ENCODE results near the gene LDLRAP1. TPM values are rescaled to one million over a fixed set of nuclear protein-coding genes. Genes with fewer than 3 reads are reported as not detected.

The LDLRAP1 gene
- total and polyA plus RNA-seq, 4 donors: 5.2 to 17.8 (median 13.3) TPM

DNA sequence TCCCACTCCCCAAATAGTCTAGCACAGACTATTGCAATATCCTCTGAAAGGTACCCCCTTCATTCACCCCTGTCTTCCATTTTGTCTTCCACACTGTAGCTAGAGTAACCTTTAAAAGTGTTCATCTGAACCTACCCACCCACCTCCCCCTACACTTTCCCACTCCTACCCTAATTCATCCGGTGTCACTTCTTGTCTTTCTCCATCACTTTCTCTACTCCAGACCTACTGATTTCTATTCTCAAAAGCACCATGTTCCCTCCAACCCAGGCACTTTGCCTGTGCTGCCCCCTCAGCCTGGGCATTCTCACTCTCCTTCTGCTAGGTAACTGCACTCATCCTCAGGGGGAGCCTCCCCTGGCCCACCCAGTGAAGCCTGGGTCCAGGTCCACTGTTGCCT, 68.4 kb downstream of the LDLRAP1 start:
- WGBS: 97% methylated on average over 1 of the region's 1 CpG

GRCh38 chr1:25612421-25612820, 69.0 kb downstream of the LDLRAP1 start:
- H3K9me3 ChIP-seq (ENCODE audit: control insufficient read depth in 4 of 4, low read length in 3 of 4): no peaks in the 10 kb centered on the region
- H3K27ac ChIP-seq (ENCODE audit: low read depth in 1 of 2, low read length in 2 of 2): no peak overlapping the region
- H3K36me3 ChIP-seq (ENCODE audit: control insufficient read depth in 4 of 4, insufficient read depth in 3 of 4, low read depth in 1 of 4, low read length in 3 of 4): no peaks in the 10 kb centered on the region
- peaks cover under 1 to 23% (median 15%) of the 10 kb centered on the region in 4 donors for H3K4me1 ChIP-seq (ENCODE audit: control insufficient read depth in 4 of 4, insufficient read depth in 4 of 4, low read length in 3 of 4)
- no peak overlapping the region for H3K9ac ChIP-seq (ENCODE audit: low read depth in 1 of 2, low read length in 2 of 2)
- DNase-seq (ENCODE audit: low spot score): no peak
- no peaks in the 10 kb centered on the region for H3K27me3 ChIP-seq (ENCODE audit: control insufficient read depth in 4 of 4, insufficient read depth in 4 of 4, low read length in 3 of 4)
- no peak overlapping the region for H3K4me3 ChIP-seq (ENCODE audit: low read depth in 1 of 3, low read length in 3 of 3)
- WGBS: 93% methylated on average over 3 of the region's 3 CpGs
- TF ChIP-seq FOXA2 (IDR thresholded peaks at IDR 0.05) (no peak), RAD21 (IDR thresholded peaks at IDR 0.05) (no peak), YY1 (IDR thresholded peaks at IDR 0.05) (no peak), GABPA (IDR thresholded peaks at IDR 0.05 in 1 of 2, conservative IDR thresholded peaks at IDR 0.05 in 1 of 2) (no peak), RXRA (IDR thresholded peaks at IDR 0.05) (no peak)
- TF ChIP-seq, protein P1, sequence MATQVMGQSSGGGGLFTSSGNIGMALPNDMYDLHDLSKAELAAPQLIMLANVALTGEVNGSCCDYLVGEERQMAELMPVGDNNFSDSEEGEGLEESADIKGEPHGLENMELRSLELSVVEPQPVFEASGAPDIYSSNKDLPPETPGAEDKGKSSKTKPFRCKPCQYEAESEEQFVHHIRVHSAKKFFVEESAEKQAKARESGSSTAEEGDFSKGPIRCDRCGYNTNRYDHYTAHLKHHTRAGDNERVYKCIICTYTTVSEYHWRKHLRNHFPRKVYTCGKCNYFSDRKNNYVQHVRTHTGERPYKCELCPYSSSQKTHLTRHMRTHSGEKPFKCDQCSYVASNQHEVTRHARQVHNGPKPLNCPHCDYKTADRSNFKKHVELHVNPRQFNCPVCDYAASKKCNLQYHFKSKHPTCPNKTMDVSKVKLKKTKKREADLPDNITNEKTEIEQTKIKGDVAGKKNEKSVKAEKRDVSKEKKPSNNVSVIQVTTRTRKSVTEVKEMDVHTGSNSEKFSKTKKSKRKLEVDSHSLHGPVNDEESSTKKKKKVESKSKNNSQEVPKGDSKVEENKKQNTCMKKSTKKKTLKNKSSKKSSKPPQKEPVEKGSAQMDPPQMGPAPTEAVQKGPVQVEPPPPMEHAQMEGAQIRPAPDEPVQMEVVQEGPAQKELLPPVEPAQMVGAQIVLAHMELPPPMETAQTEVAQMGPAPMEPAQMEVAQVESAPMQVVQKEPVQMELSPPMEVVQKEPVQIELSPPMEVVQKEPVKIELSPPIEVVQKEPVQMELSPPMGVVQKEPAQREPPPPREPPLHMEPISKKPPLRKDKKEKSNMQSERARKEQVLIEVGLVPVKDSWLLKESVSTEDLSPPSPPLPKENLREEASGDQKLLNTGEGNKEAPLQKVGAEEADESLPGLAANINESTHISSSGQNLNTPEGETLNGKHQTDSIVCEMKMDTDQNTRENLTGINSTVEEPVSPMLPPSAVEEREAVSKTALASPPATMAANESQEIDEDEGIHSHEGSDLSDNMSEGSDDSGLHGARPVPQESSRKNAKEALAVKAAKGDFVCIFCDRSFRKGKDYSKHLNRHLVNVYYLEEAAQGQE (IDR thresholded peaks at IDR 0.05): no peak

More for the DNA sequence above, 68.4 kb downstream of the LDLRAP1 start:
- no peak overlapping the region for H3K27ac ChIP-seq (ENCODE audit: low read depth in 1 of 2, low read length in 2 of 2)
- no peak overlapping the region for H3K4me3 ChIP-seq (ENCODE audit: low read depth in 1 of 3, low read length in 3 of 3)
- TF ChIP-seq TAF1 (conservative IDR thresholded peaks at IDR 0.05) (no peak), GABPA (IDR thresholded peaks at IDR 0.05 in 1 of 2, conservative IDR thresholded peaks at IDR 0.05 in 1 of 2) (no peak), EGR1 (IDR thresholded peaks at IDR 0.05; ENCODE audit: low read depth in 2 of 2) (no peak), RAD21 (IDR thresholded peaks at IDR 0.05) (no peak), SP1 (IDR thresholded peaks at IDR 0.05) (no peak), FOXA2 (IDR thresholded peaks at IDR 0.05) (no peak), YY1 (IDR thresholded peaks at IDR 0.05) (no peak), RXRA (IDR thresholded peaks at IDR 0.05) (no peak)
- H3K4me1 ChIP-seq (ENCODE audit: control insufficient read depth in 4 of 4, insufficient read depth in 4 of 4, low read length in 3 of 4): peaks cover 0 to 23% (median 15%) of the 10 kb centered on the region in 4 donors
- H3K9me3 ChIP-seq (ENCODE audit: control insufficient read depth in 4 of 4, low read length in 3 of 4): no peaks in the 10 kb centered on the region
- H3K27me3 ChIP-seq (ENCODE audit: control insufficient read depth in 4 of 4, insufficient read depth in 4 of 4, low read length in 3 of 4): no peaks in the 10 kb centered on the region
- H3K9ac ChIP-seq (ENCODE audit: low read depth in 1 of 2, low read length in 2 of 2): no peak overlapping the region
- H3K36me3 ChIP-seq (ENCODE audit: control insufficient read depth in 4 of 4, insufficient read depth in 3 of 4, low read depth in 1 of 4, low read length in 3 of 4): no peaks in the 10 kb centered on the region
- DNase-seq (ENCODE audit: low spot score): no peak

DNA sequence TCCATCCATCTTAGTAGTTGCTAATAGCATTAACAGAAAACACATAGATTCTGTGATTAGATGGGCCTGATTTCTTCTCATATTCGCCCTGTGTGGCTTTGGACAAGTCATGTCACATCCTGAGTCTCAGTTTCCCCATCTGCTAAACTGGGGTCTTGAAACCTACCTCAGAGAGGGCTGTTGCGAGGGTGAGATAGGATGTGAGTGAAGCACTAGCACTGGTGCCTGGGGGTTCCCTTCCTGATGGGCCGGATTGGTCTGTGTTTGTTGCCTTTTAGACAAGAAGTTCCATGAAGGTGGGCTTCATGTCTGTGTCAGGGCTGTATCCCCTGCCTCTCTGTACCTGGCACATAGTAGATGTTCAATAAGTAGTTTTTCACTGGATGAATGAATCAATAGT, 69.7 kb downstream of the LDLRAP1 start:
- 94% methylated on average over 3 of the region's 3 CpGs for WGBS
- Histone ChIP-seq H3K4me3 (ENCODE audit: low read depth in 1 of 3, low read length in 3 of 3) (no peak overlapping the region), H3K4me1 (ENCODE audit: control insufficient read depth in 4 of 4, insufficient read depth in 4 of 4, low read length in 3 of 4) (peaks cover 7 to 28% (median 15%) of the 10 kb centered on the region in 4 donors), H3K9ac (ENCODE audit: low read depth in 1 of 2, low read length in 2 of 2) (no peak overlapping the region), H3K27ac (ENCODE audit: low read depth in 1 of 2, low read length in 2 of 2) (no peak overlapping the region), H3K9me3 (ENCODE audit: control insufficient read depth in 4 of 4, low read length in 3 of 4) (no peaks in the 10 kb centered on the region), H3K36me3 (ENCODE audit: control insufficient read depth in 4 of 4, insufficient read depth in 3 of 4, low read depth in 1 of 4, low read length in 3 of 4) (no peaks in the 10 kb centered on the region), H3K27me3 (ENCODE audit: control insufficient read depth in 4 of 4, insufficient read depth in 4 of 4, low read length in 3 of 4) (no peaks in the 10 kb centered on the region)
- no peak for DNase-seq (ENCODE audit: low spot score)
- TF ChIP-seq FOXA1 (IDR thresholded peaks at IDR 0.05): no peak
- TF ChIP-seq RXRA (IDR thresholded peaks at IDR 0.05): no peak
- TF ChIP-seq GABPA (IDR thresholded peaks at IDR 0.05 in 1 of 2, conservative IDR thresholded peaks at IDR 0.05 in 1 of 2): no peak
- no peak for TF ChIP-seq NR2F2 (IDR thresholded peaks at IDR 0.05)
- TF ChIP-seq RAD21 (IDR thresholded peaks at IDR 0.05): no peak
- no peak for TF ChIP-seq MAX (IDR thresholded peaks at IDR 0.05)
- no peak for TF ChIP-seq JUND (IDR thresholded peaks at IDR 0.05)
- TF ChIP-seq, protein P1 (IDR thresholded peaks at IDR 0.05): no peak
- no peak for TF ChIP-seq YY1 (IDR thresholded peaks at IDR 0.05)
- no peak for TF ChIP-seq SP1 (IDR thresholded peaks at IDR 0.05)
- no peak for TF ChIP-seq ATF3 (IDR thresholded peaks at IDR 0.05)
- TF ChIP-seq TAF1 (conservative IDR thresholded peaks at IDR 0.05): no peak
- no peak for TF ChIP-seq FOXA2 (IDR thresholded peaks at IDR 0.05)
- TF ChIP-seq, protein P2, sequence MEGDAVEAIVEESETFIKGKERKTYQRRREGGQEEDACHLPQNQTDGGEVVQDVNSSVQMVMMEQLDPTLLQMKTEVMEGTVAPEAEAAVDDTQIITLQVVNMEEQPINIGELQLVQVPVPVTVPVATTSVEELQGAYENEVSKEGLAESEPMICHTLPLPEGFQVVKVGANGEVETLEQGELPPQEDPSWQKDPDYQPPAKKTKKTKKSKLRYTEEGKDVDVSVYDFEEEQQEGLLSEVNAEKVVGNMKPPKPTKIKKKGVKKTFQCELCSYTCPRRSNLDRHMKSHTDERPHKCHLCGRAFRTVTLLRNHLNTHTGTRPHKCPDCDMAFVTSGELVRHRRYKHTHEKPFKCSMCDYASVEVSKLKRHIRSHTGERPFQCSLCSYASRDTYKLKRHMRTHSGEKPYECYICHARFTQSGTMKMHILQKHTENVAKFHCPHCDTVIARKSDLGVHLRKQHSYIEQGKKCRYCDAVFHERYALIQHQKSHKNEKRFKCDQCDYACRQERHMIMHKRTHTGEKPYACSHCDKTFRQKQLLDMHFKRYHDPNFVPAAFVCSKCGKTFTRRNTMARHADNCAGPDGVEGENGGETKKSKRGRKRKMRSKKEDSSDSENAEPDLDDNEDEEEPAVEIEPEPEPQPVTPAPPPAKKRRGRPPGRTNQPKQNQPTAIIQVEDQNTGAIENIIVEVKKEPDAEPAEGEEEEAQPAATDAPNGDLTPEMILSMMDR (IDR thresholded peaks at IDR 0.05; ENCODE audit: low read depth, low read length, missing input control): no peak
- TF ChIP-seq HNF4A (conservative IDR thresholded peaks at IDR 0.05): no peak

Data from liver (tissue), 9 donors.